T-cell (primary cell): ENCODE measurements around the gene ZNF586. TPM values are rescaled to one million over a fixed set of nuclear protein-coding genes. Genes with fewer than 3 reads are reported as not detected.

Experiments
- total RNA-seq, 35 experiments: library from RNA in 6 of 35; stranded (reverse) in 6 of 35; fragments of 120-200 nt in 1 of 35; gene quantifications; one replicate each; pipeline versions ENCODE4 v1.2.1 to v1.2.4 and lab custom pipeline; 2013 to 2026

ZNF586 gene
- total RNA-seq, 5 donors from 2014 or later (not counting 1 experiment from before 2014, with no cell fraction given) = 34.0 to 46.9 (median 40.1) TPM

Other genes with a start within 250 kb of the ZNF586 start
- gene ZNF549, start 242.3 kb upstream of the ZNF586 start, total RNA-seq = 10 to 100 TPM in 4 of 5 donors, 1 to 10 TPM in 1; 9.0 to 17.4 (median 16.0) TPM
- 10 to 100 TPM; 16.9 to 47.4 (median 45.1) TPM for gene ZNF550, start 209.8 kb upstream of the ZNF586 start, total RNA-seq
- 10 to 100 TPM in 3 of 5 donors, 1 to 10 TPM in 2; 5.6 to 11.1 (median 10.0) TPM for gene ZNF416, start 190.8 kb upstream of the ZNF586 start, total RNA-seq
- 10 to 100 TPM in 2 of 5 donors, 1 to 10 TPM in 3; 4.9 to 10.6 (median 8.2) TPM for gene ZIK1, start 185.5 kb upstream of the ZNF586 start, total RNA-seq
- 1 to 10 TPM; 3.0 to 9.7 (median 9.2) TPM for gene ZNF530, start 169.8 kb upstream of the ZNF586 start, total RNA-seq
- 10 to 100 TPM; 16.4 to 31.0 (median 22.3) TPM for gene ZNF134, start 155.4 kb upstream of the ZNF586 start, total RNA-seq
- 10 to 100 TPM; 30.7 to 40.5 (median 34.7) TPM for gene ZNF211, start 136.5 kb upstream of the ZNF586 start, total RNA-seq
- gene ZSCAN4, start 100.7 kb upstream of the ZNF586 start, total RNA-seq = not detected
- 10 to 100 TPM; 10.4 to 18.6 (median 17.2) TPM for gene ZNF551, start 87.7 kb upstream of the ZNF586 start, total RNA-seq
- 10 to 100 TPM in 2 of 5 donors, 1 to 10 TPM in 3; 6.3 to 16.2 (median 7.7) TPM for gene ZNF154, start 60.5 kb upstream of the ZNF586 start, total RNA-seq
- gene ZNF671, start 42.1 kb upstream of the ZNF586 start, total RNA-seq = 10 to 100 TPM; 15.2 to 32.8 (median 30.4) TPM
- gene ZNF776, start 22.9 kb upstream of the ZNF586 start, total RNA-seq = 10 to 100 TPM; 14.3 to 36.5 (median 26.9) TPM
- gene ZNF552, start 45.2 kb downstream of the ZNF586 start, total RNA-seq = 10 to 100 TPM; 12.7 to 18.9 (median 16.2) TPM
- 10 to 100 TPM; 16.5 to 27.7 (median 22.8) TPM for gene ZNF587B, start 60.6 kb downstream of the ZNF586 start, total RNA-seq
- gene ZNF587, start 80.2 kb downstream of the ZNF586 start, total RNA-seq = 10 to 100 TPM; 56.6 to 60.5 (median 56.8) TPM
- 10 to 100 TPM; 22.1 to 38.8 (median 36.2) TPM for gene ZNF814, start 119.4 kb downstream of the ZNF586 start, total RNA-seq
- 10 to 100 TPM; 23.6 to 39.7 (median 36.6) TPM for gene ZNF417, start 146.9 kb downstream of the ZNF586 start, total RNA-seq
- 1 to 10 TPM; 2.3 to 9.0 (median 6.3) TPM for gene ZNF418, start 165.7 kb downstream of the ZNF586 start, total RNA-seq
- 10 to 100 TPM in 4 of 5 donors, 1 to 10 TPM in 1; 9.7 to 13.6 (median 12.0) TPM for gene ZNF256, start 178.0 kb downstream of the ZNF586 start, total RNA-seq
- 1 to 10 TPM in 2 of 5 donors, under 1 TPM in 3; 0.66 to 1.2 (median 0.93) TPM for gene C19orf18, start 204.9 kb downstream of the ZNF586 start, total RNA-seq
- gene ZNF606, start 233.1 kb downstream of the ZNF586 start, total RNA-seq = 10 to 100 TPM in 4 of 5 donors, 1 to 10 TPM in 1; 8.2 to 40.5 (median 26.4) TPM